ENCODE measurements around the gene GRPR.

DNA sequence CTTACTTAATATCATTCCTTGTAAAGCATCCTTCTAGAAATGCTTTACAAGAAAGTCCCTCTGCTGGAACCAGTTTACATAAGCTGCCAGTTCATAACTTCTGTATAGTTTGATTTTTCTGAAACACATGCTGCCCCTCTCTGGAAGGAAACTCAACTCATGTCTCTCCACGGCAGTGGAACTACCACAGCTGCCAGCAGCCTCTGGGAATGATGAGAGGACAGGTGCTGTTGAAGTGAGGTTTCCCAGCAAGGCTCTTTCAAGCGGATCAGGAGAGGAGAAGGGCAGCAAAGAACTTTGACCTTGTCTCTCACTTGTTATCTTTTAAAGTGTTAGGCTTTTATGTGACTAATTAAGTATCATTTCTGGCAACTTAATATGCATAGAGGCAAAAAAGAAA, 7.3 kb downstream of the GRPR start:
- TF ChIP-seq POLR2A (IDR thresholded peaks at IDR 0.05) = no peak
- TF ChIP-seq, protein P1, sequence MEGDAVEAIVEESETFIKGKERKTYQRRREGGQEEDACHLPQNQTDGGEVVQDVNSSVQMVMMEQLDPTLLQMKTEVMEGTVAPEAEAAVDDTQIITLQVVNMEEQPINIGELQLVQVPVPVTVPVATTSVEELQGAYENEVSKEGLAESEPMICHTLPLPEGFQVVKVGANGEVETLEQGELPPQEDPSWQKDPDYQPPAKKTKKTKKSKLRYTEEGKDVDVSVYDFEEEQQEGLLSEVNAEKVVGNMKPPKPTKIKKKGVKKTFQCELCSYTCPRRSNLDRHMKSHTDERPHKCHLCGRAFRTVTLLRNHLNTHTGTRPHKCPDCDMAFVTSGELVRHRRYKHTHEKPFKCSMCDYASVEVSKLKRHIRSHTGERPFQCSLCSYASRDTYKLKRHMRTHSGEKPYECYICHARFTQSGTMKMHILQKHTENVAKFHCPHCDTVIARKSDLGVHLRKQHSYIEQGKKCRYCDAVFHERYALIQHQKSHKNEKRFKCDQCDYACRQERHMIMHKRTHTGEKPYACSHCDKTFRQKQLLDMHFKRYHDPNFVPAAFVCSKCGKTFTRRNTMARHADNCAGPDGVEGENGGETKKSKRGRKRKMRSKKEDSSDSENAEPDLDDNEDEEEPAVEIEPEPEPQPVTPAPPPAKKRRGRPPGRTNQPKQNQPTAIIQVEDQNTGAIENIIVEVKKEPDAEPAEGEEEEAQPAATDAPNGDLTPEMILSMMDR (IDR thresholded peaks at IDR 0.05) = no peak
